SU-DHL-6 (cell line): ENCODE results near the gene LRP1B.

Source experiments
- CTCF ChIP-seq: fragments of 200-600 bp; sonication (generic); IDR thresholded peaks from one replicate; pipeline ENCODE4 v1.5.1; 2017; ENCODE audit warnings: antibody characterized with exemption, mild to moderate bottlenecking, low read length, moderate library complexity; ENCODE audit not compliant: insufficient read depth, poor library complexity, severe bottlenecking
- EZH2phosphoT487 ChIP-seq: fragments of 200-600 bp; sonication (generic), shearing (Covaris generic); conservative IDR thresholded peaks from 2 replicates; pipeline ENCODE4 v1.6.1; 2018; ENCODE audit warnings: mild to moderate bottlenecking, antibody characterized with exemption, low read length, moderate library complexity, mixed read lengths

DNA sequence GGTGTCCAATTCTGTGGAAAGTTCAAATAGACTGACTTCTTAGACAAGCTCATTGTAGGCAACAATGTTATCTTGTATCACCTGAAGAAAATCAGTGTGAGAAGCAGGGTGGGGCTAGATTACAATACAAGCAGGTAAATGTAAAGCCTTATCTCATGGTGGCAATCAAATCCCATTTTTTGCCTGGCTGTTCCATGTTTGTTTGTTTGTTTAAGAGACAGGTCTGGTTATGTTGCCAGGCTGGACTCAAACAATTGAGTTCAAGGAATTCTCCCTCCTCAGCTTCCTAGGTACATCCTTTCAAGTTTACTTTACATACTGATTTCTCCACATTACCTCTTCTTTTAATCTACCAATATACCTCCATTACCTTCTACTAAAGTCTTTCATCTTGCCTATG lies 464.6 kb downstream of the LRP1B start:
- TF ChIP-seq CTCF (no peak), EZH2phosphoT487 (no peak)
